ENCODE data around the gene GPR25. TPM values are rescaled to one million over a fixed set of nuclear protein-coding genes. Genes with fewer than 3 reads are reported as not detected.

GPR25 gene
- total and polyA plus RNA-seq, 10 of the 15 experiments (the other 5 are each of a cell fraction or from before 2014, with no cell fraction given), result not detected

GRCh38 chr1:200887772-200888348 is 15.1 kb downstream of the GPR25 start (continued):
- no peak for TF ChIP-seq ZBTB11 (CRISPR knock-in tag; IDR thresholded peaks at IDR 0.05)
- peak; percentile 72; the same call in 1 of the 2 replicates for TF ChIP-seq WRNIP1 (IDR thresholded peaks at IDR 0.05; ENCODE audit: borderline replicate concordance, low read depth, low read length)
- no peak for TF ChIP-seq SMAD1 (IDR thresholded peaks at IDR 0.05; ENCODE audit: low read depth, partially characterized antibody)
- TF ChIP-seq HSF1 (IDR thresholded peaks at IDR 0.05; ENCODE audit: low read depth, low read length), result no peak
- TF ChIP-seq FOXK2 (IDR thresholded peaks at IDR 0.05), result no peak
- TF ChIP-seq CHD2 (IDR thresholded peaks at IDR 0.05; ENCODE audit: borderline replicate concordance, low read depth, low read length), result no peak
- no peak for TF ChIP-seq ZBTB33 (IDR thresholded peaks at IDR 0.05)
- 0 out of 2 replicates have a peak, but pooled peaks have one; percentile 68 for TF ChIP-seq CHD1 (IDR thresholded peaks at IDR 0.05; ENCODE audit: low read depth, low read length)
- TF ChIP-seq USF2 (IDR thresholded peaks at IDR 0.05; ENCODE audit: borderline replicate concordance, low read depth, low read length), result no peak
- TF ChIP-seq TCF12 (IDR thresholded peaks at IDR 0.05; ENCODE audit: low read depth, low read length), result no peak
- TF ChIP-seq POLR2AphosphoS2 (IDR thresholded peaks at IDR 0.05; ENCODE audit: low read depth, low read length), result 0 out of 2 replicates have a peak, but pooled peaks have one; percentile 66
- no peak for TF ChIP-seq FOXM1 (IDR thresholded peaks at IDR 0.05; ENCODE audit: low read depth, low read length)
- TF ChIP-seq IRF3 (IDR thresholded peaks at IDR 0.05), result no peak
- 0 out of 2 replicates have a peak, but pooled peaks have one; percentile 41 for TF ChIP-seq STAT3 (IDR thresholded peaks at IDR 0.05; ENCODE audit: low read depth, low read length)
- peak; percentile 54; the same call in 1 of the 2 replicates for TF ChIP-seq HDGF (IDR thresholded peaks at IDR 0.05)
- TF ChIP-seq HDAC6 (IDR thresholded peaks at IDR 0.05; ENCODE audit: unreplicated experiment), result no peak
- TF ChIP-seq RELA (IDR thresholded peaks at IDR 0.05; ENCODE audit: borderline replicate concordance, partially characterized antibody), result no peak
- TF ChIP-seq RUNX3 (IDR thresholded peaks at IDR 0.05; ENCODE audit: low read length), result no peak
